Measurements from ENCODE around the gene ZAP70.

Gene ZAP70

GRCh38 chr2:97707362-97708047, 5.9 kb upstream of the ZAP70 start:
- peaks cover 10% of the 10 kb centered on the region for H3K4me1 ChIP-seq (ENCODE audit: control insufficient read depth, low read length)
- H3K27ac ChIP-seq (ENCODE audit: low read depth, low read length): no peak overlapping the region
- H3K36me3 ChIP-seq (ENCODE audit: control insufficient read depth, low read length): no peaks in the 10 kb centered on the region
- no peaks in the 10 kb centered on the region for H3K9me2 ChIP-seq (replicated peaks; ENCODE audit: control insufficient read depth, low read length)
- no peaks in the 10 kb centered on the region for H3K27me3 ChIP-seq (ENCODE audit: control insufficient read depth, low read length)
- no peak overlapping the region for H3K4me3 ChIP-seq (ENCODE audit: low read length)
- H3K9me3 ChIP-seq (ENCODE audit: control insufficient read depth, insufficient read depth, low read length): no peaks in the 10 kb centered on the region
- H3F3A ChIP-seq (ENCODE audit: control insufficient read depth, insufficient read depth): no peaks in the 10 kb centered on the region
- TF ChIP-seq CTCF (IDR thresholded peaks at IDR 0.05; ENCODE audit: low read depth, low read length, poor library complexity, severe bottlenecking): no peak
- no peak for TF ChIP-seq EZH2phosphoT487 (IDR thresholded peaks at IDR 0.05; ENCODE audit: borderline replicate concordance, low read length)
- no peak overlapping the region for H3K4me2 ChIP-seq (ENCODE audit: low read length)
- H3K79me2 ChIP-seq (ENCODE audit: control insufficient read depth, low read length): no peaks in the 10 kb centered on the region
- H4K20me1 ChIP-seq (ENCODE audit: control insufficient read depth, insufficient read depth, low read depth, low read length): no peaks in the 10 kb centered on the region

DNA sequence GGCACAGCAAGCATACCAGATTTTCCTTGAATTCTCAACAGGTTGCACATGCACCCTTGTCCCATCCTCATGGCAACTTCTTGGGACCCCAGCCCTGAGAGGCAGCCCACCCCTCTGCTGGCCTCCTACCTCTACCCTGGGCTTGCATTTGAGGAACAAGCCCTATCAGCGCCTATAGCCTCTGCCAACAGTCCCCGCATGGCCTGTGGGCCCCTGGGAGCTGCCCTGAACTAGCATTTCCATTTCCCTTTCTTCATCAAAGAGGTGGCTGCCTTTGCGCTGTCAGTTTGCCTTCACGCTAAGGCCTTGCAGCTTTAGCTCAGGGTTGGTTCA, 5.4 kb upstream of the ZAP70 start:
- Histone ChIP-seq H3K27ac (ENCODE audit: low read depth, low read length) (no peak overlapping the region), H3K27me3 (ENCODE audit: control insufficient read depth, low read length) (no peaks in the 10 kb centered on the region), H3K4me3 (ENCODE audit: low read length) (no peak overlapping the region), H4K20me1 (ENCODE audit: control insufficient read depth, insufficient read depth, low read depth, low read length) (no peaks in the 10 kb centered on the region), H3K9me3 (ENCODE audit: control insufficient read depth, insufficient read depth, low read length) (no peaks in the 10 kb centered on the region), H3K4me2 (ENCODE audit: low read length) (no peak overlapping the region), H3K79me2 (ENCODE audit: control insufficient read depth, low read length) (no peaks in the 10 kb centered on the region), H3F3A (ENCODE audit: control insufficient read depth, insufficient read depth) (no peaks in the 10 kb centered on the region), H3K4me1 (ENCODE audit: control insufficient read depth, low read length) (peaks cover 10% of the 10 kb centered on the region), H3K9me2 (replicated peaks; ENCODE audit: control insufficient read depth, low read length) (no peaks in the 10 kb centered on the region), H3K36me3 (ENCODE audit: control insufficient read depth, low read length) (no peaks in the 10 kb centered on the region)
- TF ChIP-seq EZH2phosphoT487 (IDR thresholded peaks at IDR 0.05; ENCODE audit: borderline replicate concordance, low read length) (no peak), CTCF (IDR thresholded peaks at IDR 0.05; ENCODE audit: low read depth, low read length, poor library complexity, severe bottlenecking) (no peak)

- Histone ChIP-seq H3K36me3 (ENCODE audit: control insufficient read depth, low read length) (no peaks in the 10 kb centered on the region), H3K27me3 (ENCODE audit: control insufficient read depth, low read length) (no peaks in the 10 kb centered on the region), H3K9me3 (ENCODE audit: control insufficient read depth, insufficient read depth, low read length) (no peaks in the 10 kb centered on the region), H3K4me3 (ENCODE audit: low read length) (no peak overlapping the region), H3K4me1 (ENCODE audit: control insufficient read depth, low read length) (peaks cover 15% of the 10 kb centered on the region), H3K79me2 (ENCODE audit: control insufficient read depth, low read length) (no peaks in the 10 kb centered on the region), H3K9me2 (replicated peaks; ENCODE audit: control insufficient read depth, low read length) (no peaks in the 10 kb centered on the region), H3F3A (ENCODE audit: control insufficient read depth, insufficient read depth) (no peaks in the 10 kb centered on the region), H3K4me2 (ENCODE audit: low read length) (peak overlapping the region; percentile 0; the same call in 1 of the 2 replicates), H3K27ac (ENCODE audit: low read depth, low read length) (no peak overlapping the region), H4K20me1 (ENCODE audit: control insufficient read depth, insufficient read depth, low read depth, low read length) (no peaks in the 10 kb centered on the region)
- TF ChIP-seq EZH2phosphoT487 (IDR thresholded peaks at IDR 0.05; ENCODE audit: borderline replicate concordance, low read length) (no peak), CTCF (IDR thresholded peaks at IDR 0.05; ENCODE audit: low read depth, low read length, poor library complexity, severe bottlenecking) (no peak)
These were observed 4.8 kb upstream of the ZAP70 start for GRCh38 chr2:97708608-97709007.

All from DOHH2 (cell line).